ENCODE measurements around the gene C10orf67.
"Not testable (repeated sequence)": the region's sequence is repeated elsewhere in the genome, so short reads cannot be mapped to it uniquely, and the experiment has no call there.

C10orf67 gene

GRCh38 chr10:23375366-23375765, 30.8 kb upstream of the C10orf67 start:
- no peak overlapping the region for H3K27ac ChIP-seq (ENCODE audit: low read depth, low read length)
- H3K79me2 ChIP-seq (ENCODE audit: control insufficient read depth, insufficient read depth, low read length, unreplicated experiment): no peaks in the 10 kb centered on the region
- 0 out of 2 replicates have a peak, but pooled peaks cover 5% of the 10 kb centered on the region for H3K27me3 ChIP-seq (ENCODE audit: insufficient read depth, low read length)
- H3K4me1 ChIP-seq (ENCODE audit: control insufficient read depth, insufficient read depth, low read length, unreplicated experiment): no peaks in the 10 kb centered on the region
- no peak overlapping the region for H3K4me3 ChIP-seq (ENCODE audit: low read depth, low read length)
- no peaks in the 10 kb centered on the region for H3K36me3 ChIP-seq (ENCODE audit: insufficient read depth, low read length)
- H2AFZ ChIP-seq (ENCODE audit: low read length, unreplicated experiment): no peak overlapping the region

- Histone ChIP-seq H3K27me3 (ENCODE audit: insufficient read depth, low read length) (no peaks in the 10 kb centered on the region), H3K27ac (ENCODE audit: low read depth, low read length) (no peak overlapping the region), H3K4me3 (ENCODE audit: low read depth, low read length) (no peak overlapping the region), H2AFZ (ENCODE audit: low read length, unreplicated experiment) (no peak overlapping the region), H3K79me2 (ENCODE audit: control insufficient read depth, insufficient read depth, low read length, unreplicated experiment) (no peaks in the 10 kb centered on the region), H3K4me1 (ENCODE audit: control insufficient read depth, insufficient read depth, low read length, unreplicated experiment) (no peaks in the 10 kb centered on the region), H3K36me3 (ENCODE audit: insufficient read depth, low read length) (no peaks in the 10 kb centered on the region)
These were observed 28.6 kb upstream of the C10orf67 start for GRCh38 chr10:23373156-23373555.

- no peaks in the 10 kb centered on the region for H3K79me2 ChIP-seq (ENCODE audit: control insufficient read depth, insufficient read depth, low read length, unreplicated experiment)
- H3K4me3 ChIP-seq (ENCODE audit: low read depth, low read length): no peak overlapping the region
- H2AFZ ChIP-seq (ENCODE audit: low read length, unreplicated experiment): no peak overlapping the region
- no peaks in the 10 kb centered on the region for H3K4me1 ChIP-seq (ENCODE audit: control insufficient read depth, insufficient read depth, low read length, unreplicated experiment)
- no peaks in the 10 kb centered on the region for H3K36me3 ChIP-seq (ENCODE audit: insufficient read depth, low read length)
- no peaks in the 10 kb centered on the region for H3K27me3 ChIP-seq (ENCODE audit: insufficient read depth, low read length)
- no peak overlapping the region for H3K27ac ChIP-seq (ENCODE audit: low read depth, low read length)
These were observed 26.5 kb upstream of the C10orf67 start for GRCh38 chr10:23371073-23371472.

GRCh38 chr10:23370106-23370505, 25.5 kb upstream of the C10orf67 start:
- no peaks in the 10 kb centered on the region for H3K79me2 ChIP-seq (ENCODE audit: control insufficient read depth, insufficient read depth, low read length, unreplicated experiment)
- H3K36me3 ChIP-seq (ENCODE audit: insufficient read depth, low read length): no peaks in the 10 kb centered on the region
- no peaks in the 10 kb centered on the region for H3K4me1 ChIP-seq (ENCODE audit: control insufficient read depth, insufficient read depth, low read length, unreplicated experiment)
- H2AFZ ChIP-seq (ENCODE audit: low read length, unreplicated experiment): no peak overlapping the region
- H3K27me3 ChIP-seq (ENCODE audit: insufficient read depth, low read length): no peaks in the 10 kb centered on the region
- H3K27ac ChIP-seq (ENCODE audit: low read depth, low read length): no peak overlapping the region
- H3K4me3 ChIP-seq (ENCODE audit: low read depth, low read length): no peak overlapping the region

- Histone ChIP-seq H3K4me3 (ENCODE audit: low read depth, low read length) (no peak overlapping the region), H2AFZ (ENCODE audit: low read length, unreplicated experiment) (no peak overlapping the region), H3K36me3 (ENCODE audit: insufficient read depth, low read length) (no peaks in the 10 kb centered on the region), H3K4me1 (ENCODE audit: control insufficient read depth, insufficient read depth, low read length, unreplicated experiment) (no peaks in the 10 kb centered on the region), H3K79me2 (ENCODE audit: control insufficient read depth, insufficient read depth, low read length, unreplicated experiment) (no peaks in the 10 kb centered on the region), H3K27ac (ENCODE audit: low read depth, low read length) (no peak overlapping the region), H3K27me3 (ENCODE audit: insufficient read depth, low read length) (no peaks in the 10 kb centered on the region)
These were observed 24.4 kb upstream of the C10orf67 start for GRCh38 chr10:23368816-23369640.

- Histone ChIP-seq H2AFZ (ENCODE audit: low read length, unreplicated experiment) (no peak overlapping the region), H3K79me2 (ENCODE audit: control insufficient read depth, insufficient read depth, low read length, unreplicated experiment) (no peaks in the 10 kb centered on the region), H3K4me3 (ENCODE audit: low read depth, low read length) (no peak overlapping the region), H3K27ac (ENCODE audit: low read depth, low read length) (no peak overlapping the region), H3K4me1 (ENCODE audit: control insufficient read depth, insufficient read depth, low read length, unreplicated experiment) (no peaks in the 10 kb centered on the region), H3K36me3 (ENCODE audit: insufficient read depth, low read length) (no peaks in the 10 kb centered on the region), H3K27me3 (ENCODE audit: insufficient read depth, low read length) (no peaks in the 10 kb centered on the region)
These were observed 23.4 kb upstream of the C10orf67 start for GRCh38 chr10:23367896-23368595.

GRCh38 chr10:23365417-23366030, 20.9 kb upstream of the C10orf67 start:
- H3K4me3 ChIP-seq (ENCODE audit: low read depth, low read length); H3K36me3 ChIP-seq (ENCODE audit: insufficient read depth, low read length); H3K27ac ChIP-seq (ENCODE audit: low read depth, low read length); H3K4me1 ChIP-seq (ENCODE audit: control insufficient read depth, insufficient read depth, low read length, unreplicated experiment); H2AFZ ChIP-seq (ENCODE audit: low read length, unreplicated experiment); H3K27me3 ChIP-seq (ENCODE audit: insufficient read depth, low read length); H3K79me2 ChIP-seq (ENCODE audit: control insufficient read depth, insufficient read depth, low read length, unreplicated experiment): not testable (repeated sequence)

- H3K4me1 ChIP-seq (ENCODE audit: control insufficient read depth, insufficient read depth, low read length, unreplicated experiment): no peaks in the 10 kb centered on the region
These were observed 19.8 kb upstream of the C10orf67 start for GRCh38 chr10:23364378-23364777.

GRCh38 chr10:23363793-23364135, 19.2 kb upstream of the C10orf67 start:
- no peak overlapping the region for H2AFZ ChIP-seq (ENCODE audit: low read length, unreplicated experiment)
- no peaks in the 10 kb centered on the region for H3K4me1 ChIP-seq (ENCODE audit: control insufficient read depth, insufficient read depth, low read length, unreplicated experiment)
- H3K27ac ChIP-seq (ENCODE audit: low read depth, low read length): no peak overlapping the region
- no peak overlapping the region for H3K4me3 ChIP-seq (ENCODE audit: low read depth, low read length)
- no peaks in the 10 kb centered on the region for H3K36me3 ChIP-seq (ENCODE audit: insufficient read depth, low read length)
- no peaks in the 10 kb centered on the region for H3K79me2 ChIP-seq (ENCODE audit: control insufficient read depth, insufficient read depth, low read length, unreplicated experiment)
- H3K27me3 ChIP-seq (ENCODE audit: insufficient read depth, low read length): no peaks in the 10 kb centered on the region

More at GRCh38 chr10:23364378-23364777, 19.8 kb upstream of the C10orf67 start:
- H3K36me3 ChIP-seq (ENCODE audit: insufficient read depth, low read length): no peaks in the 10 kb centered on the region
- no peak overlapping the region for H3K4me3 ChIP-seq (ENCODE audit: low read depth, low read length)
- no peaks in the 10 kb centered on the region for H3K27me3 ChIP-seq (ENCODE audit: insufficient read depth, low read length)
- no peaks in the 10 kb centered on the region for H3K79me2 ChIP-seq (ENCODE audit: control insufficient read depth, insufficient read depth, low read length, unreplicated experiment)
- H3K27ac ChIP-seq (ENCODE audit: low read depth, low read length): no peak overlapping the region
- H2AFZ ChIP-seq (ENCODE audit: low read length, unreplicated experiment): no peak overlapping the region

- Histone ChIP-seq H3K79me2 (ENCODE audit: control insufficient read depth, insufficient read depth, low read length, unreplicated experiment) (no peaks in the 10 kb centered on the region), H3K4me3 (ENCODE audit: low read depth, low read length) (no peak overlapping the region), H3K27ac (ENCODE audit: low read depth, low read length) (no peak overlapping the region)
These were observed 18.5 kb upstream of the C10orf67 start for GRCh38 chr10:23362879-23363792.

More at GRCh38 chr10:23362879-23363792, 18.5 kb upstream of the C10orf67 start:
- H3K27me3 ChIP-seq (ENCODE audit: insufficient read depth, low read length): no peaks in the 10 kb centered on the region
- H2AFZ ChIP-seq (ENCODE audit: low read length, unreplicated experiment): no peak overlapping the region
- H3K4me1 ChIP-seq (ENCODE audit: control insufficient read depth, insufficient read depth, low read length, unreplicated experiment): no peaks in the 10 kb centered on the region
- no peaks in the 10 kb centered on the region for H3K36me3 ChIP-seq (ENCODE audit: insufficient read depth, low read length)

Data from ACC112 (cell line).